Vagina (tissue), 2 donors: Measurements from ENCODE around the gene LRRC4C. TPM values are rescaled to one million over a fixed set of nuclear protein-coding genes. Genes with fewer than 3 reads are reported as not detected.

Experiments
- DNase-seq, 2 donors: peaks; one replicate each; pipeline ENCODE4 v3.0.0-alpha.2; 2017; ENCODE audit errors: extremely low spot score in 2 of 2
- H3K27ac ChIP-seq: fragments of 200-600 bp; sonication (generic); one replicate; pipeline ENCODE4 v1.5.1; 2019
- H3K27me3 ChIP-seq: fragments of 200-600 bp; sonication (generic); one replicate; pipeline ENCODE4 v1.5.1; 2019
- H3K36me3 ChIP-seq, 2 donors: fragments of 200-600 bp; sonication (generic); one replicate each; pipeline ENCODE4 v1.5.1; 2017 to 2019
- H3K4me1 ChIP-seq: fragments of 200-600 bp; sonication (generic); one replicate; pipeline ENCODE4 v1.5.1; 2019
- H3K4me3 ChIP-seq, 2 donors: fragments of 200-600 bp; sonication (generic); 1 replicate in 1 of 2; 2 replicates in 1 of 2; pipeline ENCODE4 v1.5.1; 2016 to 2019
- H3K9me3 ChIP-seq: fragments of 200-600 bp; sonication (generic); one replicate; pipeline ENCODE4 v1.5.1; 2019
- CTCF ChIP-seq, 3 experiments: fragments of 450-650 bp in 2 of 3; fragments of 200-600 bp in 1 of 3; sonication (generic) in 1 of 3; IDR thresholded peaks; one replicate each; pipeline ENCODE4 v1.5.1; 2017 to 2019; ENCODE audit warnings: antibody characterized with exemption in 3 of 3, mild to moderate bottlenecking in 2 of 3, moderate library complexity in 2 of 3
- POLR2A ChIP-seq, 2 donors: fragments of 450-650 bp; IDR thresholded peaks; one replicate each; pipeline ENCODE4 v1.6.1; 2017; ENCODE audit warnings: antibody characterized with exemption in 2 of 2, mild to moderate bottlenecking in 2 of 2, moderate library complexity in 2 of 2
- POLR2AphosphoS5 ChIP-seq, 2 donors: sonication (generic); formaldehyde crosslinking; IDR thresholded peaks; one replicate each; pipeline ENCODE4 v1.9.0; 2017; ENCODE audit warnings: antibody characterized with exemption in 2 of 2, mild to moderate bottlenecking in 2 of 2, low read depth in 1 of 2; ENCODE audit not compliant: insufficient read depth in 1 of 2
- intact Hi-C: fragments of 100-400 bp; cut with DNase I; formaldehyde crosslinking; loops from one replicate; pipeline ENCODE4 v1.15.1; 2023
- small RNA-seq: library from RNA; depleted of rRNA; stranded (forward); fragments of <200 nt; gene quantifications from one replicate; pipeline ENCODE3, GENCODE V24; 2016
- total RNA-seq: library from RNA; depleted of rRNA; stranded (reverse); fragments of >200 nt; gene quantifications from one replicate; pipeline ENCODE4 v1.2.3, GENCODE V29; 2016

LRRC4C gene
- total RNA-seq, 1 donor from 2014 or later = 5.6 TPM

GRCh38 chr11:40080434-40080833 lies 1379.0 kb downstream of the LRRC4C start:
- no peaks in the 10 kb centered on the region for H3K27me3 ChIP-seq
- H3K9me3 ChIP-seq = no peaks in the 10 kb centered on the region
- no peaks in the 10 kb centered on the region for H3K36me3 ChIP-seq
- TF ChIP-seq CTCF (IDR thresholded peaks at IDR 0.05) = no peak
- TF ChIP-seq POLR2AphosphoS5 (IDR thresholded peaks at IDR 0.05; ENCODE audit: insufficient read depth in 1 of 2, low read depth in 1 of 2) = no peak
- no peak for TF ChIP-seq POLR2A (IDR thresholded peaks at IDR 0.05)
- H3K4me3 ChIP-seq = no peak overlapping the region
- H3K4me1 ChIP-seq = no peaks in the 10 kb centered on the region
- no peak for DNase-seq
- intact Hi-C loops = no loop called here
- H3K27ac ChIP-seq = no peak overlapping the region

Small RNA genes lying within 50 kb of the gene (small RNA-seq; reads per million reads assigned to genes)
- not detected for gene RF00019
- gene RNU6-365P = not detected
